ENCODE data around the gene AGO4. TPM values are rescaled to one million over a fixed set of nuclear protein-coding genes. Genes with fewer than 3 reads are reported as not detected.
"Not testable (repeated sequence)": the region's sequence is repeated elsewhere in the genome, so short reads cannot be mapped to it uniquely, and the experiment has no call there.

Gene AGO4
- total RNA-seq, 4 donors from 2014 or later: 25.0 to 45.5 (median 31.1) TPM

GRCh38 chr1:35783055-35783583 is 24.7 kb upstream of the AGO4 start:
- no peaks in the 10 kb centered on the region for H3K4me1 ChIP-seq
- no peak for ATAC-seq
- 96 to 100% methylated on average over 2 of the region's 2 CpGs for WGBS, 2 donors (ENCODE audit: low coverage in 1 of 2)
- no peaks in the 10 kb centered on the region for H3K36me3 ChIP-seq
- no peaks in the 10 kb centered on the region for H3K9me3 ChIP-seq
- H3K27ac ChIP-seq: no peak overlapping the region
- H3K4me3 ChIP-seq: no peak overlapping the region
- no peaks in the 10 kb centered on the region for H3K27me3 ChIP-seq
- TF ChIP-seq CTCF (IDR thresholded peaks at IDR 0.05): no peak
- no peak for TF ChIP-seq POLR2A (IDR thresholded peaks at IDR 0.05)
- TF ChIP-seq EP300 (IDR thresholded peaks at IDR 0.05): no peak
- no peak for TF ChIP-seq POLR2AphosphoS5 (IDR thresholded peaks at IDR 0.05)

GRCh38 chr1:35784364-35784763 is 23.5 kb upstream of the AGO4 start:
- H3K4me3 ChIP-seq, H3K36me3 ChIP-seq, H3K9me3 ChIP-seq, ATAC-seq, H3K27me3 ChIP-seq, H3K27ac ChIP-seq, H3K4me1 ChIP-seq: not testable (repeated sequence)
- 76 to 85% methylated on average over 7 to 8 of the region's 8 CpGs for WGBS, 2 donors (ENCODE audit: low coverage in 1 of 2)

- Histone ChIP-seq H3K4me3 (no peak overlapping the region), H3K9me3 (no peaks in the 10 kb centered on the region), H3K36me3 (no peaks in the 10 kb centered on the region), H3K27ac (no peak overlapping the region), H3K27me3 (no peaks in the 10 kb centered on the region), H3K4me1 (no peaks in the 10 kb centered on the region)
- TF ChIP-seq POLR2A (IDR thresholded peaks at IDR 0.05) (no peak), CTCF (IDR thresholded peaks at IDR 0.05) (no peak), POLR2AphosphoS5 (IDR thresholded peaks at IDR 0.05) (no peak), EP300 (IDR thresholded peaks at IDR 0.05) (no peak)
- no peak for ATAC-seq
- WGBS, 2 donors (ENCODE audit: low coverage in 1 of 2): 11 to 41% methylated on average over 1 to 3 of the region's 3 CpGs
These were observed 19.7 kb upstream of the AGO4 start for GRCh38 chr1:35788139-35788538.

- H3K4me3 ChIP-seq: no peak overlapping the region
- H3K4me1 ChIP-seq: no peaks in the 10 kb centered on the region
- no peaks in the 10 kb centered on the region for H3K27me3 ChIP-seq
- H3K9me3 ChIP-seq: no peaks in the 10 kb centered on the region
- 86 to 97% methylated on average over 2 of the region's 2 CpGs for WGBS, 2 donors (ENCODE audit: low coverage in 1 of 2)
- H3K27ac ChIP-seq: no peak overlapping the region
- H3K36me3 ChIP-seq: no peaks in the 10 kb centered on the region
- TF ChIP-seq POLR2AphosphoS5 (IDR thresholded peaks at IDR 0.05) (no peak), CTCF (IDR thresholded peaks at IDR 0.05) (no peak), POLR2A (IDR thresholded peaks at IDR 0.05) (no peak), EP300 (IDR thresholded peaks at IDR 0.05) (no peak)
- no peak for ATAC-seq
These were observed 17.1 kb upstream of the AGO4 start for GRCh38 chr1:35790670-35791069.

GRCh38 chr1:35795295-35795694 is 12.5 kb upstream of the AGO4 start:
- no peak for ATAC-seq
- H3K4me3 ChIP-seq: no peak overlapping the region
- no peaks in the 10 kb centered on the region for H3K4me1 ChIP-seq
- 80 to 82% methylated on average over 3 to 6 of the region's 7 CpGs for WGBS, 2 donors (ENCODE audit: low coverage in 1 of 2)
- no peak overlapping the region for H3K27ac ChIP-seq
- no peaks in the 10 kb centered on the region for H3K9me3 ChIP-seq
- H3K27me3 ChIP-seq: no peaks in the 10 kb centered on the region
- TF ChIP-seq CTCF (IDR thresholded peaks at IDR 0.05): no peak
- TF ChIP-seq POLR2A (IDR thresholded peaks at IDR 0.05): no peak
- no peak for TF ChIP-seq POLR2AphosphoS5 (IDR thresholded peaks at IDR 0.05)
- no peak for TF ChIP-seq EP300 (IDR thresholded peaks at IDR 0.05)
- H3K36me3 ChIP-seq: no peaks in the 10 kb centered on the region

Data from gastroesophageal sphincter (tissue), 4 donors.